OCI-LY3 (cell line): ENCODE measurements around the gene JADE2.

Experiments
- H2AFZ ChIP-seq: fragments of 200-600, 300-600 bp; shearing (Covaris generic); 2 replicates; pipeline ENCODE4 v1.6.0; 2014; ENCODE audit warnings: antibody characterized with exemption, low read depth, low read length
- H3K27ac ChIP-seq: fragments of 200-600, 300-600 bp; sonication (generic); 2 replicates; pipeline ENCODE4 v1.5.1; 2014; ENCODE audit warnings: mild to moderate bottlenecking, low read length, moderate library complexity, mixed read lengths
- H3K27me3 ChIP-seq: fragments of 200-600, 300-600 bp; sonication (generic); 2 replicates; pipeline ENCODE4 v1.6.1; 2014; ENCODE audit warnings: low read depth, low read length, mixed read lengths
- H3K36me3 ChIP-seq: fragments of 200-600, 300-600 bp; sonication (generic); replicated peaks from 2 replicates; pipeline ENCODE3; 2014; ENCODE audit warnings: low read depth, low read length, mixed read lengths
- H3K4me1 ChIP-seq: fragments of 300-600, 200-600 bp; sonication (generic); 2 replicates; pipeline ENCODE4 v1.6.1; 2014; ENCODE audit warnings: low read length, mixed read lengths
- H3K4me2 ChIP-seq: fragments of 200-600, 300-600 bp; sonication (generic); 2 replicates; pipeline ENCODE4 v1.6.1; 2014; ENCODE audit warnings: low read length, mixed read lengths
- H3K4me3 ChIP-seq: fragments of 300-600, 200-600 bp; sonication (generic); 2 replicates; pipeline ENCODE4 v1.5.1; 2014; ENCODE audit warnings: antibody characterized with exemption, mild to moderate bottlenecking, low read length, moderate library complexity
- H3K79me2 ChIP-seq: fragments of 300-600, 200-600 bp; shearing (Covaris generic); 2 replicates; pipeline ENCODE4 v1.6.1; 2014; ENCODE audit warnings: mild to moderate bottlenecking, low read length, mixed read lengths
- H3K9ac ChIP-seq: fragments of 300-600, 200-600 bp; shearing (Covaris generic); 2 replicates; pipeline ENCODE4 v1.6.0; 2014; ENCODE audit warnings: mild to moderate bottlenecking, low read length, moderate library complexity
- H3K9me3 ChIP-seq: fragments of 200-600, 300-600 bp; shearing (Covaris generic); 2 replicates; pipeline ENCODE4 v1.6.1; 2014; ENCODE audit warnings: low read length, mixed read lengths; ENCODE audit not compliant: insufficient read depth
- H4K20me1 ChIP-seq: fragments of 200-600, 300-600 bp; sonication (generic); 2 replicates; pipeline ENCODE4 v1.6.1; 2016; ENCODE audit warnings: low read length, mixed read lengths; ENCODE audit not compliant: insufficient read depth
- CTCF ChIP-seq: fragments of 200-600, 300-600 bp; sonication (generic); IDR thresholded peaks from 2 replicates; pipeline ENCODE4 v1.5.1; 2014; ENCODE audit warnings: antibody characterized with exemption, low read length, low read depth
- EZH2phosphoT487 ChIP-seq: fragments of 200-600 bp; shearing (Covaris generic); IDR thresholded peaks from 2 replicates; pipeline ENCODE4 v1.6.1; 2018; ENCODE audit warnings: antibody characterized with exemption, mixed run types, low read depth

JADE2 gene

DNA sequence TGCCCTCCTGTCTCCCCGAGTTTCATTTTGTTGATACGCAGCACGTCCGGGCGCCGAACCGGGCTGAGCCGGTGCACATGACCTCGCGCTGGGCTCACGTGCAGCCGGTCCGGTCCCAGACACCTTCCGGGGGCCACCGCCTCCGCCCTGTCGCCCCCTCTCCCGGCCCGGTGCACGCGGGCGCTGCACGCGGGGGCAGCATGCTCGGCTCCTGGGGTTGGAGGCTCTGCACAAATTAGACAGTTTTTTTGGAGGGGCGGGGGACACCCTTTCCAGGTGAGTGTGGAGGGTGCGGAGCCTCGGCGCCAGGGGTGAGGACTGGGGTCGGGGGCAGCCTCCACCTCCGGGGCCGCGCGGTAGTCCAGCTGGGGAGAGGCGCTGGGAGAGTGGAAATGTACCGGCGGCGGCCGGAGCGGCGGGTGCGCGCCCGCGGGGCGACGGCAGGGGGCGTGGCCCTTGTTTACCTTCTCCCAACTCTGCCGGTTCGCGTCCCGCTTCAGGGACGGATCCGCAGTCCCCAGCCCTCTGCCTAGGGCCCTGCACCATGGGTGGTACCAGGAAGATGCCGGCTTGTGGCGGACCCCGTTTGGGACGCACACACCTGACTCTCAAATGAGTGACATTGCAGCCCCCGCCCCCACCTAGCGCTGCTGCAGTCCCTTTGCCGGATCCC lies 1.1 kb downstream of the JADE2 start:
- TF ChIP-seq EZH2phosphoT487, result no peak
- peak; percentile 26 for TF ChIP-seq CTCF

DNA sequence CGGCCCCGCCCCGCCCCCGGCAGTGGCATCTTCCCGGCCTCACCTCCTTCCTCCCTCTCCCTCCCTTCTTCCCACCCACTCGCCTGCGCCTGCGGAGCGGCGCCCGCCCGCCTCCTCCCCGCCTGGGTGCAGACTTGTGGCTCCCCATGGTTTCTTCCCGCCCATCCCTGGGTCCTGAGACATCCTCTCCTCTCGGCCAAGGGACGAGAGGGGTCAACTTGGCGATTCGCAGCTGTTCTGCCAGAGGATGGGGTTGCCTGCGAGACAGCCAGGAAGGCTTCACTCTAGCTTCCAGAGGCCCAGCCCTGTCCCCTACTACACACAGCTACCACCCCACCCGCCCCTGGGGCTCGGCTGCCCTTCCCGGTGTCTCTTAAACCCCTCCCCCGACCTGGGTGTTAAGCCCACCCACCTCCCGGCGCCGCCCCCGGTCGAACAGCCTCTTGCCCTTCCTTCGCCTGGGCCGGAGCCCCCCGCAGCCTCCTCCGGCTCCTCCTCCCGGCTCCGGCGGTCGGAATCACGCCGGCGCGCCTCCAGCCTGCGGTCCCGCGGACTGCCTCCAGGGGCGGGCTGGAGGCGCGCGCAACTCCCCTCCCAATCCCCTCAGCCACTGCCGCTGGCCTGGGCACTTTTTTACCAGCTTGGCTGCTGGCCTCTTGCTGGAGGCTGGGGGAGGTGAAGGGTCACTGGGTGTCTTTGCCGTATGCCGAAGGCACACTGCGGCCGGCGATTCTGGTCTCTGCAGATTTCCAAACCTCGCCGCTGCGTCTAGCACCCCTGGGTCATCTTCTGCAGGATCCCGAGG lies 1.9 kb downstream of the JADE2 start:
- peaks cover 38% of the 10 kb centered on the region for H4K20me1 ChIP-seq
- peaks cover 3% of the 10 kb centered on the region for H3K36me3 ChIP-seq
- TF ChIP-seq EZH2phosphoT487, result no peak
- peak; percentile 49 for TF ChIP-seq CTCF
- H3K4me2 ChIP-seq, result peak overlapping the region; percentile 73
- no peaks in the 10 kb centered on the region for H3K9me3 ChIP-seq
- peak overlapping the region; percentile 94 for H3K27ac ChIP-seq
- H3K27me3 ChIP-seq, result no peaks in the 10 kb centered on the region
- H3K4me3 ChIP-seq, result peak overlapping the region; percentile 97
- no peak overlapping the region for H2AFZ ChIP-seq
- peaks cover 77% of the 10 kb centered on the region for H3K79me2 ChIP-seq
- peaks cover 25% of the 10 kb centered on the region for H3K4me1 ChIP-seq
- H3K9ac ChIP-seq, result peak overlapping the region; percentile 100

More for the DNA sequence above, 1.1 kb downstream of the JADE2 start:
- H2AFZ ChIP-seq, result no peak overlapping the region
- H3K9me3 ChIP-seq, result no peaks in the 10 kb centered on the region
- H4K20me1 ChIP-seq, result peaks cover 33% of the 10 kb centered on the region
- H3K27me3 ChIP-seq, result no peaks in the 10 kb centered on the region
- peak overlapping the region; percentile 73 for H3K4me2 ChIP-seq
- H3K4me3 ChIP-seq, result peak overlapping the region; percentile 97
- H3K36me3 ChIP-seq, result no peaks in the 10 kb centered on the region
- peaks cover 70% of the 10 kb centered on the region for H3K79me2 ChIP-seq
- peak overlapping the region; percentile 94 for H3K27ac ChIP-seq
- peak overlapping the region; percentile 100 for H3K9ac ChIP-seq
- H3K4me1 ChIP-seq, result peaks cover 28% of the 10 kb centered on the region

DNA sequence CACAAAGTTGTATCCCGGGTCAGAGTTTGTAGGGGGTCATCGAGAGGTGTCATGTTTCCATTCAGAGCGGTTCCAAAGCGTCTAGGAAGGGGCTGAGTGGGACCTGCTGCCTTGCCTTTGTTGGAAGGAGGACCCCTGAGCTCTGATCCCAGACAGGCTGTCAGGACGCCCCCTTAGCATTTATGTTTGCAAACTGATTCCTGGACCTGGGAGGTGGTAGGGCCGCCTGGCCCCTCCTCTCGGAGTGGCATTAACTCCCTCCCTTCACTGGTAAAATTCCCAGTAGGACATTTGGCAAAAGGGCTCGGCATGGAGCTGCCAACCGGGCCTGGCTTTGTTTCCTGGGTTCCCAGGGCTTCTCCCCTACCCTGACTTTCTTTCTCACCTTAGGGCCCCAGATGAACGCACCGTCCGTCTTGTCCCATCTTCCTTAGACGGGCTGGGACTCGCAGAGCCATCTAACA lies 2.5 kb downstream of the JADE2 start:
- Histone ChIP-seq H2AFZ (no peak overlapping the region), H3K9me3 (no peaks in the 10 kb centered on the region), H4K20me1 (peaks cover 44% of the 10 kb centered on the region), H3K27me3 (no peaks in the 10 kb centered on the region), H3K4me1 (peaks cover 25% of the 10 kb centered on the region), H3K79me2 (peaks cover 84% of the 10 kb centered on the region), H3K9ac (peak overlapping the region; percentile 100), H3K36me3 (peaks cover 3% of the 10 kb centered on the region), H3K27ac (peak overlapping the region; percentile 94), H3K4me2 (peak overlapping the region; percentile 73), H3K4me3 (peak overlapping the region; percentile 97)
- TF ChIP-seq CTCF (no peak), EZH2phosphoT487 (no peak)

DNA sequence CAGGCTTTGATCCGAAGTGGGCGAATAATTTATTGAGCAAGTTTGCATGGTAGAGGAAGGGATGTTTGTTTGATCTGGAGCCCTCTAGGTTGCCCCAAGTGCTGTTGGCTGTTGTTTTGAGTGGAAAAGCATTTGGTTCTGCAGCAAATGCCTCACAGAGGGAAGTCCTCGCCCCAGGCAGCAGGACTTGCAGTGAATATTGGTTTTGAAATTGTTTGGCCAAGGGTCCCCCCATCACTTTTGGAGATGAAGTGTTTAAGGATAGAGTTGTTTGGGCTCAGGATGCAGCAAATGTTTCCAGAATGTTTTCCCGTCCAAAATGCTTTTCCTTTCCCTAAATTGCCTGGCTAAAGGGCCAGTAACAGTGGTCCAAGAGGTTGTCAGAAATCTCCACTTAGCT lies 3.1 kb downstream of the JADE2 start:
- Histone ChIP-seq H2AFZ (no peak overlapping the region), H3K4me2 (peak overlapping the region; percentile 73), H3K79me2 (peaks cover 89% of the 10 kb centered on the region), H4K20me1 (peaks cover 46% of the 10 kb centered on the region), H3K4me3 (peak overlapping the region; percentile 97), H3K36me3 (peaks cover 3% of the 10 kb centered on the region), H3K4me1 (peaks cover 21% of the 10 kb centered on the region), H3K27ac (peak overlapping the region; percentile 94; the same call in 1 of the 2 replicates), H3K9me3 (no peaks in the 10 kb centered on the region), H3K27me3 (no peaks in the 10 kb centered on the region), H3K9ac (peak overlapping the region; percentile 100)
- no peak for TF ChIP-seq CTCF
- TF ChIP-seq EZH2phosphoT487, result no peak
